Measurements from ENCODE around the gene PDCD1.

PDCD1 gene

GRCh38 chr2:241844066-241844728 is 14.5 kb downstream of the PDCD1 start:
- Histone ChIP-seq H2AFZ (ENCODE audit: low read length) (no peak overlapping the region), H3K4me3 (ENCODE audit: low read length, poor library complexity, severe bottlenecking) (no peak overlapping the region), H3F3A (ENCODE audit: low read depth) (no peaks in the 10 kb centered on the region), H4K20me1 (ENCODE audit: insufficient read depth, low read length, poor library complexity, severe bottlenecking) (no peaks in the 10 kb centered on the region), H3K9me2 (replicated peaks; ENCODE audit: low read depth, low read length) (no peaks in the 10 kb centered on the region), H3K79me2 (ENCODE audit: insufficient read depth, low read length) (no peaks in the 10 kb centered on the region), H3K36me3 (ENCODE audit: insufficient read depth, low read length) (no peaks in the 10 kb centered on the region), H3K4me1 (ENCODE audit: insufficient read depth, low read length, poor library complexity, severe bottlenecking) (no peaks in the 10 kb centered on the region), H3K9ac (ENCODE audit: low read depth, low read length, poor library complexity, severe bottlenecking) (no peak overlapping the region), H3K9me3 (ENCODE audit: insufficient read depth, low read depth, low read length) (no peaks in the 10 kb centered on the region), H3K27me3 (ENCODE audit: insufficient read depth, low read length, poor library complexity, severe bottlenecking) (no peaks in the 10 kb centered on the region), H3K4me2 (ENCODE audit: low read depth, low read length, poor library complexity, severe bottlenecking) (no peak overlapping the region)
- TF ChIP-seq EZH2phosphoT487 (IDR thresholded peaks at IDR 0.05; ENCODE audit: borderline replicate concordance), result no peak
- no peak for TF ChIP-seq CTCF (conservative IDR thresholded peaks at IDR 0.05; ENCODE audit: low read length)

- Histone ChIP-seq H2AFZ (ENCODE audit: low read length) (no peak overlapping the region), H3K79me2 (ENCODE audit: insufficient read depth, low read length) (no peaks in the 10 kb centered on the region), H4K20me1 (ENCODE audit: insufficient read depth, low read length, poor library complexity, severe bottlenecking) (no peaks in the 10 kb centered on the region), H3K36me3 (ENCODE audit: insufficient read depth, low read length) (no peaks in the 10 kb centered on the region), H3K9me3 (ENCODE audit: insufficient read depth, low read depth, low read length) (no peaks in the 10 kb centered on the region), H3F3A (ENCODE audit: low read depth) (no peaks in the 10 kb centered on the region), H3K4me1 (ENCODE audit: insufficient read depth, low read length, poor library complexity, severe bottlenecking) (no peaks in the 10 kb centered on the region), H3K4me2 (ENCODE audit: low read depth, low read length, poor library complexity, severe bottlenecking) (no peak overlapping the region), H3K27me3 (ENCODE audit: insufficient read depth, low read length, poor library complexity, severe bottlenecking) (no peaks in the 10 kb centered on the region), H3K4me3 (ENCODE audit: low read length, poor library complexity, severe bottlenecking) (no peak overlapping the region), H3K9me2 (replicated peaks; ENCODE audit: low read depth, low read length) (no peaks in the 10 kb centered on the region), H3K9ac (ENCODE audit: low read depth, low read length, poor library complexity, severe bottlenecking) (no peak overlapping the region)
- TF ChIP-seq CTCF (conservative IDR thresholded peaks at IDR 0.05; ENCODE audit: low read length), result no peak
- no peak for TF ChIP-seq EZH2phosphoT487 (IDR thresholded peaks at IDR 0.05; ENCODE audit: borderline replicate concordance)
These were observed 15.2 kb downstream of the PDCD1 start for GRCh38 chr2:241843321-241844065.

- Histone ChIP-seq H3K4me2 (ENCODE audit: low read depth, low read length, poor library complexity, severe bottlenecking) (no peak overlapping the region), H3K27me3 (ENCODE audit: insufficient read depth, low read length, poor library complexity, severe bottlenecking) (no peaks in the 10 kb centered on the region), H3K9me2 (replicated peaks; ENCODE audit: low read depth, low read length) (no peaks in the 10 kb centered on the region), H3K4me1 (ENCODE audit: insufficient read depth, low read length, poor library complexity, severe bottlenecking) (no peaks in the 10 kb centered on the region), H3K36me3 (ENCODE audit: insufficient read depth, low read length) (no peaks in the 10 kb centered on the region), H2AFZ (ENCODE audit: low read length) (no peak overlapping the region), H3K4me3 (ENCODE audit: low read length, poor library complexity, severe bottlenecking) (no peak overlapping the region), H4K20me1 (ENCODE audit: insufficient read depth, low read length, poor library complexity, severe bottlenecking) (no peaks in the 10 kb centered on the region), H3K9ac (ENCODE audit: low read depth, low read length, poor library complexity, severe bottlenecking) (no peak overlapping the region), H3K9me3 (ENCODE audit: insufficient read depth, low read depth, low read length) (no peaks in the 10 kb centered on the region), H3K79me2 (ENCODE audit: insufficient read depth, low read length) (no peaks in the 10 kb centered on the region), H3F3A (ENCODE audit: low read depth) (no peaks in the 10 kb centered on the region)
- TF ChIP-seq CTCF (conservative IDR thresholded peaks at IDR 0.05; ENCODE audit: low read length) (no peak), EZH2phosphoT487 (IDR thresholded peaks at IDR 0.05; ENCODE audit: borderline replicate concordance) (no peak)
These were observed 16.0 kb downstream of the PDCD1 start for GRCh38 chr2:241842620-241843211.

All from Loucy (cell line).